GM23338 (cell line): ENCODE data around the gene ZBED3. TPM values are rescaled to one million over a fixed set of nuclear protein-coding genes. Genes with fewer than 3 reads are reported as not detected.

Source experiments
- ATAC-seq: fragments of 200-7000 bp; cut with Tn5 transposase; 3 replicates; pipeline ENCODE4 v1.9.1; 2020
- DNase-seq: peaks from one replicate; pipeline ENCODE4 v3.0.0-alpha.2; 2015; ENCODE audit warnings: low spot score
- H2AFZ ChIP-seq: fragments of 200-600 bp; sonication (generic); 2 replicates; pipeline ENCODE4 v1.8.0; 2016; ENCODE audit warnings: antibody characterized with exemption, mild to moderate bottlenecking, moderate library complexity
- H3F3A ChIP-seq: fragments of 200-600 bp; sonication (generic); replicated peaks from 2 replicates; pipeline ENCODE4 v1.8.0; 2017; ENCODE audit warnings: antibody characterized with exemption, mixed run types, low read depth
- H3K27ac ChIP-seq: fragments of 200-600 bp; sonication (generic); 2 replicates; pipeline ENCODE4 v1.6.1; 2016; ENCODE audit warnings: low read depth
- H3K27me3 ChIP-seq: fragments of 200-600 bp; sonication (generic); 2 replicates; pipeline ENCODE4 v1.8.0; 2016; ENCODE audit warnings: mild to moderate bottlenecking, mixed run types, moderate library complexity; ENCODE audit not compliant: insufficient read depth
- H3K36me3 ChIP-seq: fragments of 200-600 bp; sonication (generic); 2 replicates; pipeline ENCODE4 v1.8.0; 2016; ENCODE audit warnings: mild to moderate bottlenecking; ENCODE audit not compliant: insufficient read depth
- H3K4me1 ChIP-seq: fragments of 200-600 bp; sonication (generic); 2 replicates; pipeline ENCODE4 v1.8.0; 2016; ENCODE audit warnings: mild to moderate bottlenecking, moderate library complexity; ENCODE audit not compliant: insufficient read depth
- H3K4me2 ChIP-seq: fragments of 200-600 bp; sonication (generic); 2 replicates; pipeline ENCODE4 v1.7.1; 2017; ENCODE audit warnings: mixed run types
- H3K4me3 ChIP-seq: fragments of 200-600 bp; sonication (generic); 2 replicates; pipeline ENCODE4 v1.6.1; 2016; ENCODE audit warnings: mixed run types
- H3K79me2 ChIP-seq: fragments of 200-600 bp; sonication (generic); replicated peaks from 2 replicates; pipeline ENCODE4 v1.8.0; 2017; ENCODE audit warnings: mild to moderate bottlenecking; ENCODE audit not compliant: insufficient read depth
- H3K9me2 ChIP-seq: fragments of 200-600 bp; sonication (generic); 2 replicates; pipeline ENCODE4 v1.8.0; 2017; ENCODE audit not compliant: insufficient read depth
- H4K20me1 ChIP-seq: fragments of 200-600 bp; sonication (generic); replicated peaks from 2 replicates; pipeline ENCODE4 v1.8.0; 2017; ENCODE audit warnings: mild to moderate bottlenecking; ENCODE audit not compliant: insufficient read depth
- H3K27ac Mint-ChIP-seq: 2 replicates; pipeline ENCODE4 v1.8.0; 2020; ENCODE audit warnings: inconsistent platforms, mild to moderate bottlenecking, moderate library complexity, mixed read lengths
- H3K27me3 Mint-ChIP-seq: 3 replicates; pipeline ENCODE4 v1.8.0; 2022; ENCODE audit warnings: low read depth, mild to moderate bottlenecking, moderate library complexity, mixed read lengths, inconsistent platforms; ENCODE audit not compliant: insufficient read depth, poor library complexity
- H3K36me3 Mint-ChIP-seq: 3 replicates; pipeline ENCODE4 v1.8.0; 2021; ENCODE audit warnings: low read depth, mild to moderate bottlenecking, inconsistent platforms, moderate library complexity, mixed read lengths
- H3K4me1 Mint-ChIP-seq: 3 replicates; pipeline ENCODE4 v1.8.0; 2020; ENCODE audit warnings: mild to moderate bottlenecking, inconsistent platforms, mixed read lengths
- H3K4me3 Mint-ChIP-seq: 3 replicates; pipeline ENCODE4 v1.8.0; 2021; ENCODE audit warnings: moderate library complexity, mild to moderate bottlenecking, inconsistent platforms, mixed read lengths
- H3K9me3 Mint-ChIP-seq: 3 replicates; pipeline ENCODE4 v1.8.0; 2020; ENCODE audit warnings: moderate library complexity, mild to moderate bottlenecking, inconsistent platforms, mixed read lengths
- CREB1 ChIP-seq: fragments of 250-450 bp; sonication (Bioruptor Pico); IDR thresholded peaks from 2 replicates; pipeline ENCODE4 v1.5.0; 2020; ENCODE audit warnings: low read depth, mild to moderate bottlenecking, moderate library complexity
- EZH2 ChIP-seq: fragments of 200-600 bp; sonication (generic); IDR thresholded peaks from one replicate; pipeline ENCODE4 v1.8.0; 2017; ENCODE audit warnings: antibody characterized with exemption, mild to moderate bottlenecking, low read depth; ENCODE audit not compliant: unreplicated experiment
- EZH2phosphoT487 ChIP-seq: fragments of 200-600 bp; sonication (generic); IDR thresholded peaks from one replicate; pipeline ENCODE4 v1.8.1; 2018; ENCODE audit warnings: antibody characterized with exemption; ENCODE audit not compliant: unreplicated experiment
- JUNB ChIP-seq: IDR thresholded peaks from one replicate; pipeline ENCODE4 v1.6.1; 2016; ENCODE audit warnings: antibody characterized with exemption; ENCODE audit not compliant: unreplicated experiment
- NANOG ChIP-seq: IDR thresholded peaks from 2 replicates; pipeline ENCODE4 v1.6.1; 2016; ENCODE audit warnings: antibody characterized with exemption, borderline replicate concordance
- POLR2AphosphoS5 ChIP-seq: IDR thresholded peaks from 2 replicates; pipeline ENCODE4 v1.6.1; 2016; ENCODE audit warnings: antibody characterized with exemption, low read depth
- STAT1 ChIP-seq: IDR thresholded peaks from one replicate; pipeline ENCODE4 v1.6.1; 2016; ENCODE audit warnings: antibody characterized with exemption; ENCODE audit not compliant: unreplicated experiment
- ZNF114 ChIP-seq: fragments of 250-450 bp; sonication (Bioruptor Pico); IDR thresholded peaks from 2 replicates; pipeline ENCODE4 v1.5.0; 2020; ENCODE audit warnings: mild to moderate bottlenecking, moderate library complexity
- ZNF331 ChIP-seq: fragments of 250-450 bp; sonication (Bioruptor Pico); IDR thresholded peaks from 2 replicates; pipeline ENCODE4 v1.5.0; 2020; ENCODE audit warnings: low read depth, mild to moderate bottlenecking, moderate library complexity
- polyA plus RNA-seq: library from polyadenylated mRNA; unstranded; fragments of >200 nt; fragmentation: Nextera tagmentation; extraction: Ambion mirVana; gene quantifications from 2 replicates; pipeline ENCODE4 v1.2.1, GENCODE V29; 2016
- total RNA-seq: library from RNA; depleted of rRNA; stranded (reverse); fragments of >200 nt; shearing (Covaris generic); gene quantifications from 2 replicates; pipeline ENCODE4 v1.2.3, GENCODE V29; 2014
- TF ChIP-seq, protein P1 (sequence below): fragments of 250-450 bp; sonication (Bioruptor Pico); IDR thresholded peaks from 2 replicates; pipeline ENCODE4 v1.5.0; 2020; ENCODE audit warnings: mild to moderate bottlenecking, moderate library complexity
- TF ChIP-seq, protein P2 (sequence below), 2 experiments: fragments of 200-600 bp in 1 of 2; sonication (generic) in 1 of 2; conservative IDR thresholded peaks; 2 replicates each; pipeline versions ENCODE4 v1.5.1 to v1.6.1; 2016 to 2017; ENCODE audit warnings: antibody characterized with exemption in 2 of 2, low read depth in 2 of 2, mild to moderate bottlenecking in 2 of 2, moderate library complexity in 1 of 2
- TF ChIP-seq, protein P3 (sequence below): IDR thresholded peaks from one replicate; pipeline ENCODE4 v1.6.1; 2018; ENCODE audit warnings: antibody characterized with exemption; ENCODE audit not compliant: unreplicated experiment
- TF ChIP-seq, protein P4 (sequence below): IDR thresholded peaks from 2 replicates; pipeline ENCODE4 v1.6.1; 2016; ENCODE audit warnings: antibody characterized with exemption

ZBED3 gene
- total and polyA plus RNA-seq, 2 experiments from 2014 or later: 4.2 to 9.3 TPM

DNA sequence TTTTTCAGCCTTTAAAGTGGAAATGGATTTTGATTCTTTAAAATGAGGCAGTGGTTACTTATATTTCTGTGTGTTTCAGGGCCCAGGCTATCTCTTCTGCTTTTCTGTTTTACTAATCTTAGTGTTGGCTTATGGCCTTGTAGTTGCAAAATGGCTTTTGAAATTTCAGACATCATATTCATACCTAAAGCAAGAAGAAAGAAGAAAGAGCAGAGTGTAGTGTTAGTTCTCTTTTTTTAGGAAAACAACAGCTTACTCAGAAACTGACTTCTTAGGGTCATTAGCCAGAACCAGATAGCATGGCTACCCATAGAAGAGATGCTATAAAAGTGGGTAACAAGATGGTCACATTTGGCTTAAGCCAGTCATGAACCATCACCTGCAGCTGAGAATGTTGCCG is 20.9 kb downstream of the ZBED3 start:
- no peaks in the 10 kb centered on the region for H3K27me3 ChIP-seq
- no peaks in the 10 kb centered on the region for H3K79me2 ChIP-seq
- H3F3A ChIP-seq: no peaks in the 10 kb centered on the region
- H3K9me2 ChIP-seq: no peaks in the 10 kb centered on the region
- no peak for ATAC-seq
- H3K4me3 Mint-ChIP-seq: no peak overlapping the region
- peaks cover 3% of the 10 kb centered on the region for H3K27me3 Mint-ChIP-seq
- TF ChIP-seq POLR2AphosphoS5: no peak
- TF ChIP-seq JUNB: no peak
- TF ChIP-seq, protein P1, sequence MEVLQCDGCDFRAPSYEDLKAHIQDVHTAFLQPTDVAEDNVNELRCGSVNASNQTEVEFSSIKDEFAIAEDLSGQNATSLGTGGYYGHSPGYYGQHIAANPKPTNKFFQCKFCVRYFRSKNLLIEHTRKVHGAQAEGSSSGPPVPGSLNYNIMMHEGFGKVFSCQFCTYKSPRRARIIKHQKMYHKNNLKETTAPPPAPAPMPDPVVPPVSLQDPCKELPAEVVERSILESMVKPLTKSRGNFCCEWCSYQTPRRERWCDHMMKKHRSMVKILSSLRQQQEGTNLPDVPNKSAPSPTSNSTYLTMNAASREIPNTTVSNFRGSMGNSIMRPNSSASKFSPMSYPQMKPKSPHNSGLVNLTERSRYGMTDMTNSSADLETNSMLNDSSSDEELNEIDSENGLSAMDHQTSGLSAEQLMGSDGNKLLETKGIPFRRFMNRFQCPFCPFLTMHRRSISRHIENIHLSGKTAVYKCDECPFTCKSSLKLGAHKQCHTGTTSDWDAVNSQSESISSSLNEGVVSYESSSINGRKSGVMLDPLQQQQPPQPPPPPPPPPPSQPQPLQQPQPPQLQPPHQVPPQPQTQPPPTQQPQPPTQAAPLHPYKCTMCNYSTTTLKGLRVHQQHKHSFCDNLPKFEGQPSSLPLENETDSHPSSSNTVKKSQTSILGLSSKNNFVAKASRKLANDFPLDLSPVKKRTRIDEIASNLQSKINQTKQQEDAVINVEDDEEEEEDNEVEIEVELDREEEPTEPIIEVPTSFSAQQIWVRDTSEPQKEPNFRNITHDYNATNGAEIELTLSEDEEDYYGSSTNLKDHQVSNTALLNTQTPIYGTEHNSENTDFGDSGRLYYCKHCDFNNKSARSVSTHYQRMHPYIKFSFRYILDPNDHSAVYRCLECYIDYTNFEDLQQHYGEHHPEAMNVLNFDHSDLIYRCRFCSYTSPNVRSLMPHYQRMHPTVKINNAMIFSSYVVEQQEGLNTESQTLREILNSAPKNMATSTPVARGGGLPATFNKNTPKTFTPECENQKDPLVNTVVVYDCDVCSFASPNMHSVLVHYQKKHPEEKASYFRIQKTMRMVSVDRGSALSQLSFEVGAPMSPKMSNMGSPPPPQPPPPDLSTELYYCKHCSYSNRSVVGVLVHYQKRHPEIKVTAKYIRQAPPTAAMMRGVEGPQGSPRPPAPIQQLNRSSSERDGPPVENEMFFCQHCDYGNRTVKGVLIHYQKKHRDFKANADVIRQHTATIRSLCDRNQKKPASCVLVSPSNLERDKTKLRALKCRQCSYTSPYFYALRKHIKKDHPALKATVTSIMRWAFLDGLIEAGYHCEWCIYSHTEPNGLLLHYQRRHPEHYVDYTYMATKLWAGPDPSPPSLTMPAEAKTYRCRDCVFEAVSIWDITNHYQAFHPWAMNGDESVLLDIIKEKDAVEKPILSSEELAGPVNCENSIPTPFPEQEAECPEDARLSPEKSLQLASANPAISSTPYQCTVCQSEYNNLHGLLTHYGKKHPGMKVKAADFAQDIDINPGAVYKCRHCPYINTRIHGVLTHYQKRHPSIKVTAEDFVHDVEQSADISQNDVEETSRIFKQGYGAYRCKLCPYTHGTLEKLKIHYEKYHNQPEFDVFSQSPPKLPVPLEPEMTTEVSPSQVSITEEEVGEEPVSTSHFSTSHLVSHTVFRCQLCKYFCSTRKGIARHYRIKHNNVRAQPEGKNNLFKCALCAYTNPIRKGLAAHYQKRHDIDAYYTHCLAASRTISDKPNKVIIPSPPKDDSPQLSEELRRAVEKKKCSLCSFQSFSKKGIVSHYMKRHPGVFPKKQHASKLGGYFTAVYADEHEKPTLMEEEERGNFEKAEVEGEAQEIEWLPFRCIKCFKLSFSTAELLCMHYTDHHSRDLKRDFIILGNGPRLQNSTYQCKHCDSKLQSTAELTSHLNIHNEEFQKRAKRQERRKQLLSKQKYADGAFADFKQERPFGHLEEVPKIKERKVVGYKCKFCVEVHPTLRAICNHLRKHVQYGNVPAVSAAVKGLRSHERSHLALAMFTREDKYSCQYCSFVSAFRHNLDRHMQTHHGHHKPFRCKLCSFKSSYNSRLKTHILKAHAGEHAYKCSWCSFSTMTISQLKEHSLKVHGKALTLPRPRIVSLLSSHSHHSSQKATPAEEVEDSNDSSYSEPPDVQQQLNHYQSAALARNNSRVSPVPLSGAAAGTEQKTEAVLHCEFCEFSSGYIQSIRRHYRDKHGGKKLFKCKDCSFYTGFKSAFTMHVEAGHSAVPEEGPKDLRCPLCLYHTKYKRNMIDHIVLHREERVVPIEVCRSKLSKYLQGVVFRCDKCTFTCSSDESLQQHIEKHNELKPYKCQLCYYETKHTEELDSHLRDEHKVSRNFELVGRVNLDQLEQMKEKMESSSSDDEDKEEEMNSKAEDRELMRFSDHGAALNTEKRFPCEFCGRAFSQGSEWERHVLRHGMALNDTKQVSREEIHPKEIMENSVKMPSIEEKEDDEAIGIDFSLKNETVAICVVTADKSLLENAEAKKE (CRISPR knock-in tag): no peak
- TF ChIP-seq, protein P2, sequence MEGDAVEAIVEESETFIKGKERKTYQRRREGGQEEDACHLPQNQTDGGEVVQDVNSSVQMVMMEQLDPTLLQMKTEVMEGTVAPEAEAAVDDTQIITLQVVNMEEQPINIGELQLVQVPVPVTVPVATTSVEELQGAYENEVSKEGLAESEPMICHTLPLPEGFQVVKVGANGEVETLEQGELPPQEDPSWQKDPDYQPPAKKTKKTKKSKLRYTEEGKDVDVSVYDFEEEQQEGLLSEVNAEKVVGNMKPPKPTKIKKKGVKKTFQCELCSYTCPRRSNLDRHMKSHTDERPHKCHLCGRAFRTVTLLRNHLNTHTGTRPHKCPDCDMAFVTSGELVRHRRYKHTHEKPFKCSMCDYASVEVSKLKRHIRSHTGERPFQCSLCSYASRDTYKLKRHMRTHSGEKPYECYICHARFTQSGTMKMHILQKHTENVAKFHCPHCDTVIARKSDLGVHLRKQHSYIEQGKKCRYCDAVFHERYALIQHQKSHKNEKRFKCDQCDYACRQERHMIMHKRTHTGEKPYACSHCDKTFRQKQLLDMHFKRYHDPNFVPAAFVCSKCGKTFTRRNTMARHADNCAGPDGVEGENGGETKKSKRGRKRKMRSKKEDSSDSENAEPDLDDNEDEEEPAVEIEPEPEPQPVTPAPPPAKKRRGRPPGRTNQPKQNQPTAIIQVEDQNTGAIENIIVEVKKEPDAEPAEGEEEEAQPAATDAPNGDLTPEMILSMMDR (conservative IDR thresholded peaks at IDR 0.05; ENCODE audit: low read depth in 2 of 2): no peak
- TF ChIP-seq ZNF114 (CRISPR knock-in tag): no peak
- TF ChIP-seq EZH2: no peak
- no peak for TF ChIP-seq EZH2phosphoT487
- no peak for TF ChIP-seq CREB1 (CRISPR knock-in tag)
- TF ChIP-seq NANOG: no peak
- TF ChIP-seq, protein P3, sequence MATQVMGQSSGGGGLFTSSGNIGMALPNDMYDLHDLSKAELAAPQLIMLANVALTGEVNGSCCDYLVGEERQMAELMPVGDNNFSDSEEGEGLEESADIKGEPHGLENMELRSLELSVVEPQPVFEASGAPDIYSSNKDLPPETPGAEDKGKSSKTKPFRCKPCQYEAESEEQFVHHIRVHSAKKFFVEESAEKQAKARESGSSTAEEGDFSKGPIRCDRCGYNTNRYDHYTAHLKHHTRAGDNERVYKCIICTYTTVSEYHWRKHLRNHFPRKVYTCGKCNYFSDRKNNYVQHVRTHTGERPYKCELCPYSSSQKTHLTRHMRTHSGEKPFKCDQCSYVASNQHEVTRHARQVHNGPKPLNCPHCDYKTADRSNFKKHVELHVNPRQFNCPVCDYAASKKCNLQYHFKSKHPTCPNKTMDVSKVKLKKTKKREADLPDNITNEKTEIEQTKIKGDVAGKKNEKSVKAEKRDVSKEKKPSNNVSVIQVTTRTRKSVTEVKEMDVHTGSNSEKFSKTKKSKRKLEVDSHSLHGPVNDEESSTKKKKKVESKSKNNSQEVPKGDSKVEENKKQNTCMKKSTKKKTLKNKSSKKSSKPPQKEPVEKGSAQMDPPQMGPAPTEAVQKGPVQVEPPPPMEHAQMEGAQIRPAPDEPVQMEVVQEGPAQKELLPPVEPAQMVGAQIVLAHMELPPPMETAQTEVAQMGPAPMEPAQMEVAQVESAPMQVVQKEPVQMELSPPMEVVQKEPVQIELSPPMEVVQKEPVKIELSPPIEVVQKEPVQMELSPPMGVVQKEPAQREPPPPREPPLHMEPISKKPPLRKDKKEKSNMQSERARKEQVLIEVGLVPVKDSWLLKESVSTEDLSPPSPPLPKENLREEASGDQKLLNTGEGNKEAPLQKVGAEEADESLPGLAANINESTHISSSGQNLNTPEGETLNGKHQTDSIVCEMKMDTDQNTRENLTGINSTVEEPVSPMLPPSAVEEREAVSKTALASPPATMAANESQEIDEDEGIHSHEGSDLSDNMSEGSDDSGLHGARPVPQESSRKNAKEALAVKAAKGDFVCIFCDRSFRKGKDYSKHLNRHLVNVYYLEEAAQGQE: no peak
- no peak for TF ChIP-seq ZNF331 (CRISPR knock-in tag)
- no peak for TF ChIP-seq STAT1
- TF ChIP-seq, protein P4, sequence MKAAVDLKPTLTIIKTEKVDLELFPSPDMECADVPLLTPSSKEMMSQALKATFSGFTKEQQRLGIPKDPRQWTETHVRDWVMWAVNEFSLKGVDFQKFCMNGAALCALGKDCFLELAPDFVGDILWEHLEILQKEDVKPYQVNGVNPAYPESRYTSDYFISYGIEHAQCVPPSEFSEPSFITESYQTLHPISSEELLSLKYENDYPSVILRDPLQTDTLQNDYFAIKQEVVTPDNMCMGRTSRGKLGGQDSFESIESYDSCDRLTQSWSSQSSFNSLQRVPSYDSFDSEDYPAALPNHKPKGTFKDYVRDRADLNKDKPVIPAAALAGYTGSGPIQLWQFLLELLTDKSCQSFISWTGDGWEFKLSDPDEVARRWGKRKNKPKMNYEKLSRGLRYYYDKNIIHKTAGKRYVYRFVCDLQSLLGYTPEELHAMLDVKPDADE: no peak
- no peaks in the 10 kb centered on the region for H3K9me3 Mint-ChIP-seq
- no peak overlapping the region for H3K4me2 ChIP-seq
- no peak overlapping the region for H3K27ac Mint-ChIP-seq
- H2AFZ ChIP-seq: no peak overlapping the region
- H3K4me3 ChIP-seq: no peak overlapping the region
- peaks cover 19% of the 10 kb centered on the region; the same call in 2 of the 3 replicates for H3K36me3 Mint-ChIP-seq
- no peak overlapping the region for H3K27ac ChIP-seq
- peaks cover 6% of the 10 kb centered on the region; the same call in 1 of the 3 replicates for H3K4me1 Mint-ChIP-seq
- peaks cover 6% of the 10 kb centered on the region; the same call in 1 of the 2 replicates for H3K4me1 ChIP-seq
- DNase-seq: no peak
- peaks cover 4% of the 10 kb centered on the region; the same call in 1 of the 2 replicates for H3K36me3 ChIP-seq
- no peaks in the 10 kb centered on the region; the same call in 1 of the 2 replicates for H4K20me1 ChIP-seq
